Glutamatergic neuron (in vitro differentiated cells): ENCODE results near the gene CLCN5. TPM values are rescaled to one million over a fixed set of nuclear protein-coding genes. Genes with fewer than 3 reads are reported as not detected.

Experiments
- DNase-seq: peaks from one replicate; pipeline ENCODE4 v3.0.0; 2022
- H3K27ac Mint-ChIP-seq: one replicate; pipeline ENCODE4 v1.8.0; 2020; ENCODE audit warnings: mild to moderate bottlenecking, mixed read lengths, inconsistent platforms; ENCODE audit not compliant: unreplicated experiment
- H3K27me3 Mint-ChIP-seq: one replicate; pipeline ENCODE4 v1.8.0; 2020; ENCODE audit warnings: mild to moderate bottlenecking, moderate library complexity, mixed read lengths, inconsistent platforms; ENCODE audit not compliant: unreplicated experiment
- H3K36me3 Mint-ChIP-seq: one replicate; pipeline ENCODE4 v1.8.0; 2020; ENCODE audit warnings: mild to moderate bottlenecking, mixed read lengths, inconsistent platforms; ENCODE audit not compliant: unreplicated experiment
- H3K4me1 Mint-ChIP-seq: one replicate; pipeline ENCODE4 v1.8.0; 2020; ENCODE audit warnings: mild to moderate bottlenecking, low read depth, mixed read lengths, inconsistent platforms; ENCODE audit not compliant: unreplicated experiment
- H3K4me3 Mint-ChIP-seq: one replicate; pipeline ENCODE4 v1.8.0; 2020; ENCODE audit warnings: mild to moderate bottlenecking, mixed read lengths, inconsistent platforms; ENCODE audit not compliant: unreplicated experiment
- H3K9me3 Mint-ChIP-seq: one replicate; pipeline ENCODE4 v1.8.0; 2020; ENCODE audit warnings: mild to moderate bottlenecking, moderate library complexity, mixed read lengths, inconsistent platforms; ENCODE audit not compliant: unreplicated experiment
- long read RNA-seq: library from polyadenylated mRNA; unstranded; transcript quantifications from one replicate; pipeline ENCODE4 v2.0.0, GENCODE V29; 2020; ENCODE audit not compliant: unreplicated experiment
- total RNA-seq: library from RNA; stranded (reverse); fragmentation: NEBNext Ultra II Directional; extraction: Animal tissue kit (Norgen Biotek cat#: 25700); gene quantifications from one replicate; pipeline ENCODE4 v1.2.1, GENCODE V29; 2021; ENCODE audit not compliant: unreplicated experiment
- TF ChIP-seq, protein P1 (sequence below): fragments of 200-600 bp; sonication (generic); IDR thresholded peaks from one replicate; pipeline ENCODE4 v1.5.0; 2021; ENCODE audit not compliant: partially characterized antibody, unreplicated experiment

The CLCN5 gene
- total RNA-seq = 34.7 TPM
- long read RNA-seq, partial matches to known transcripts = 0 of 3 reads
- long read RNA-seq, other reads (novel, unspliced or antisense) = 1 of 3 reads

GRCh38 chrX:49922291-49923241 lies at the start of gene CLCN5:
Gene CLCN5, plus strand, starts transcription at chrX:49922596. Its CDS starts 2,703 bp downstream, at chrX:49925299.
- TF ChIP-seq, protein P1, sequence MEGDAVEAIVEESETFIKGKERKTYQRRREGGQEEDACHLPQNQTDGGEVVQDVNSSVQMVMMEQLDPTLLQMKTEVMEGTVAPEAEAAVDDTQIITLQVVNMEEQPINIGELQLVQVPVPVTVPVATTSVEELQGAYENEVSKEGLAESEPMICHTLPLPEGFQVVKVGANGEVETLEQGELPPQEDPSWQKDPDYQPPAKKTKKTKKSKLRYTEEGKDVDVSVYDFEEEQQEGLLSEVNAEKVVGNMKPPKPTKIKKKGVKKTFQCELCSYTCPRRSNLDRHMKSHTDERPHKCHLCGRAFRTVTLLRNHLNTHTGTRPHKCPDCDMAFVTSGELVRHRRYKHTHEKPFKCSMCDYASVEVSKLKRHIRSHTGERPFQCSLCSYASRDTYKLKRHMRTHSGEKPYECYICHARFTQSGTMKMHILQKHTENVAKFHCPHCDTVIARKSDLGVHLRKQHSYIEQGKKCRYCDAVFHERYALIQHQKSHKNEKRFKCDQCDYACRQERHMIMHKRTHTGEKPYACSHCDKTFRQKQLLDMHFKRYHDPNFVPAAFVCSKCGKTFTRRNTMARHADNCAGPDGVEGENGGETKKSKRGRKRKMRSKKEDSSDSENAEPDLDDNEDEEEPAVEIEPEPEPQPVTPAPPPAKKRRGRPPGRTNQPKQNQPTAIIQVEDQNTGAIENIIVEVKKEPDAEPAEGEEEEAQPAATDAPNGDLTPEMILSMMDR = no peak
- peak; percentile 96 for DNase-seq
- Mint-ChIP-seq H3K9me3 (peaks cover 3% of the 10 kb centered on the region), H3K4me1 (peaks cover 12% of the 10 kb centered on the region), H3K27me3 (no peaks in the 10 kb centered on the region), H3K27ac (peak within 1 kb of the TSS; percentile 86), H3K36me3 (no peaks in the 10 kb centered on the region), H3K4me3 (peak within 1 kb of the TSS; percentile 79)

DNA sequence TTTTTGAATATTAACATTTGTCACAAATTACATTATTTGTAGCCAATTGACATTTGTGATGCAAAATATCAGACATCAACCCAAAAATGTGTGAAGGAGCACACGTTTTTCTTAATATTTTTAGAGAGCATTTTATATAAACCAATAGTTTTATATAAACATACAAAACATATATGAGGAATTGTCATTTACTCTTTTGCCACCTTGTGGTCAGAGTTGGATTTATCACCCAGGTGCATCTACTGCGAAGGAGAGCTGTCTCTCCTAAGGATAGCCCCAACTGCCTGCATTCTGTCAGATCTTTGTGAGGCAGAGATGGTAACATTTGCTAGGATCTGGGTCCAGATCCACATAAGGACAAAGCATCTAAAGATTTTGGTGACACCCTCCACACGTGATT lies 45.6 kb upstream of the CLCN5 start:
- peaks cover 1% of the 10 kb centered on the region for H3K9me3 Mint-ChIP-seq
- no peak overlapping the region for H3K27ac Mint-ChIP-seq
- H3K36me3 Mint-ChIP-seq = no peaks in the 10 kb centered on the region

GRCh38 chrX:49877397-49878101 lies 44.8 kb upstream of the CLCN5 start:
- peaks cover 1% of the 10 kb centered on the region for H3K27me3 Mint-ChIP-seq
- DNase-seq = no peak
- no peaks in the 10 kb centered on the region for H3K36me3 Mint-ChIP-seq
- no peaks in the 10 kb centered on the region for H3K4me1 Mint-ChIP-seq
- H3K27ac Mint-ChIP-seq = no peak overlapping the region
- peaks cover 1% of the 10 kb centered on the region for H3K9me3 Mint-ChIP-seq
- H3K4me3 Mint-ChIP-seq = no peak overlapping the region
- TF ChIP-seq, protein P1 = no peak

More for the DNA sequence above, 45.6 kb upstream of the CLCN5 start:
- no peak for DNase-seq
- Mint-ChIP-seq H3K4me3 (no peak overlapping the region), H3K4me1 (no peaks in the 10 kb centered on the region), H3K27me3 (peaks cover 1% of the 10 kb centered on the region)
- TF ChIP-seq, protein P1 = peak; percentile 58

DNA sequence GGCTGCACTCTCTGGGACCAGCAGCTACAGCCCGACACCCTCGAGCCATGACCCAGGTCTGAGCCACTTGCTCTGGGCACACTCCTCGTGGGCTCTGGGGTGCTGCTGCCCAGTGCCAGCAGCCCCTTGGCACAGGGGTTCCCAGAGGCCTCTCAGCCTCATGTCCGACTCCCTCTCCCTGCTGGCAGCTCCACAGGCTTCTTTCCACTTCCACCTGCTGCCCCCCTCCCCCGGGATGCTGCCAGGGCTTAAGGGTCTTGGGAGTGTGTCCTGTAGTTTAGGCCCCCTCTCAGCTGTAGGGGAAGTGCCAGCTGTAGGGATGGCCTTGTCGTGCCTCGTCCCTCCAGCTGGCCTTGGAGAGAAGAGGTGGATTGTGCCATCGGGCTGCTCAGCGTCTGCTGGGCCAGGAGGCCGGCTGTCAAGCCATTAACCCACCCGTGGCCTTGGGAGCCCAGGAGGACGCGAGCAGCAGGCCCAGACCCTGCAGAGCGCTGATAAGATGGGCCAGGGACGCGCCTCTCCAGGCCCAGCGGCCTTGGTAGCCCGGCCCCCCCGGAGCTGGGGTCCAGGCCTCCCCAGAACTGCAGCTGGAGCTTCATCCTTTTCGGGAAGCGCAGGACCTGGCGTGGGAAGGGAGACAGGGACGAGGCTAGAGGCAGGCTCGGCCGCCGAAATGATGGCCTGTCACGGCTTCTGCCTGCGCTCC lies 44.1 kb upstream of the CLCN5 start:
- H3K27me3 Mint-ChIP-seq = no peaks in the 10 kb centered on the region
- H3K27ac Mint-ChIP-seq = peak overlapping the region; percentile 73
- peak; percentile 34 for DNase-seq
- H3K9me3 Mint-ChIP-seq = peaks cover 1% of the 10 kb centered on the region
- TF ChIP-seq, protein P1 = no peak
- no peaks in the 10 kb centered on the region for H3K36me3 Mint-ChIP-seq
- no peaks in the 10 kb centered on the region for H3K4me1 Mint-ChIP-seq
- peak overlapping the region; percentile 79 for H3K4me3 Mint-ChIP-seq
